ENCODE measurements around the gene MAP3K20. TPM values are rescaled to one million over a fixed set of nuclear protein-coding genes. Genes with fewer than 3 reads are reported as not detected.

The MAP3K20 gene
- total and polyA plus RNA-seq, 2 of the 4 experiments (the other 2 are of a cell fraction), result 27.5 to 84.4 TPM

GRCh38 chr2:173137610-173138009 is 62.0 kb downstream of the MAP3K20 start:
- H3K27me3 ChIP-seq (ENCODE audit: control insufficient read depth, insufficient read depth, low read length), result no peaks in the 10 kb centered on the region
- H2AK9ac ChIP-seq (replicated peaks; ENCODE audit: low read depth, low read length, poor library complexity), result no peak overlapping the region
- H3K27ac ChIP-seq (ENCODE audit: insufficient read depth, low read length), result no peak overlapping the region
- H4K5ac ChIP-seq (ENCODE audit: low read depth, low read length), result no peak overlapping the region
- no peak overlapping the region for H3K4ac ChIP-seq (ENCODE audit: low read depth, low read length)
- no peak overlapping the region for H2BK120ac ChIP-seq (ENCODE audit: low read depth, low read length)
- ChIA-PET CTCF (interaction anchor here (0.8 to 1.1 kb wide), 2 partner anchors 58 to 110 kb away, joined by 3 to 7 read pairs; no protein-coding TSS in a partner anchor), POLR2A (ENCODE audit: unreplicated experiment) (no interaction called here)
- no TSS peak for BruUV-seq (replicated peaks)
- dilution Hi-C loops (cut with HindIII; ENCODE audit: low sequenced_read_pairs, unreplicated experiment) (no loop called here), in situ Hi-C loops (cut with MboI; ENCODE audit: low sequenced_read_pairs) (no loop called here), intact Hi-C loops (cut with micrococcal nuclease) (no loop called here)
- no peak overlapping the region for H3K14ac ChIP-seq (replicated peaks; ENCODE audit: low read depth, low read length)
- no peaks in the 10 kb centered on the region for H4K20me1 ChIP-seq (ENCODE audit: insufficient read depth, low read length)
- ATAC-seq (ENCODE audit: low read depth), result no peak
- no peak overlapping the region for H4K91ac ChIP-seq (ENCODE audit: insufficient read depth, low read depth, low read length)
- no peak overlapping the region for H2BK20ac ChIP-seq (ENCODE audit: low read depth, low read length)
- no CpG with 5 or more reads among the region's 3 CpGs for WGBS, 2 experiments (ENCODE audit: extremely low coverage in 2 of 2, insufficient read length in 1 of 2)
- H3K4me2 ChIP-seq (ENCODE audit: low read depth, low read length), result no peak overlapping the region
- no peak overlapping the region for H3K23ac ChIP-seq (ENCODE audit: low read depth, low read length)
- no peak overlapping the region for H2BK15ac ChIP-seq (ENCODE audit: low read depth, low read length)
- H3K4me3 ChIP-seq (ENCODE audit: insufficient read depth, low read depth, low read length), result no peak overlapping the region
- no peak for DNase-seq
- peaks cover 25 to 57% of the 10 kb centered on the region in 2 experiments for H3K79me1 ChIP-seq (ENCODE audit: low read depth in 1 of 2, low read length in 2 of 2)
- H3K9me3 ChIP-seq (ENCODE audit: control insufficient read depth, insufficient read depth, low read length), result peaks cover under 1% of the 10 kb centered on the region; the same call in 1 of the 2 replicates
- no peak overlapping the region for H2AFZ ChIP-seq (replicated peaks; ENCODE audit: low read length, poor library complexity)
- TF ChIP-seq RFX5 (IDR thresholded peaks at IDR 0.05; ENCODE audit: low read depth, low read length) (no peak), FOS (IDR thresholded peaks at IDR 0.05; ENCODE audit: low read depth, low read length) (no peak), RAD21 (IDR thresholded peaks at IDR 0.05; ENCODE audit: low read length) (no peak), CHD1 (IDR thresholded peaks at IDR 0.05; ENCODE audit: low read depth, low read length) (no peak), MAZ (IDR thresholded peaks at IDR 0.05; ENCODE audit: borderline replicate concordance, low read depth, low read length) (no peak), POLR2A (IDR thresholded peaks at IDR 0.05; ENCODE audit: low read depth, low read length) (no peak)
- no peak overlapping the region for H3K9ac ChIP-seq (ENCODE audit: low read depth, low read length)
- peaks cover 3% of the 10 kb centered on the region; the same call in 1 of the 2 replicates for H3K9me1 ChIP-seq (ENCODE audit: insufficient read depth, low read length)
- H2AK5ac ChIP-seq (ENCODE audit: low read depth, low read length), result no peak overlapping the region
- H4K8ac ChIP-seq (ENCODE audit: low read depth in 2 of 2, low read length in 2 of 2), result no peak overlapping the region
- peaks cover 16% of the 10 kb centered on the region for H3K4me1 ChIP-seq (ENCODE audit: control insufficient read depth, insufficient read depth, low read length)
- H3K18ac ChIP-seq (ENCODE audit: low read depth, low read length), result no peak overlapping the region
- no peak overlapping the region for H3K56ac ChIP-seq (ENCODE audit: extremely low read depth, insufficient read depth, low read length)
- peaks cover 3% of the 10 kb centered on the region for H3K36me3 ChIP-seq (ENCODE audit: control insufficient read depth, insufficient read depth, low read length)
- H2BK5ac ChIP-seq (ENCODE audit: low read depth, low read length, poor library complexity, severe bottlenecking), result no peak overlapping the region
